B cell (primary cell): ENCODE results near the gene TTPAL.

ENCODE experiments used
- CTCF ChIP-seq: fragments of 200-600 bp; IDR thresholded peaks from one replicate; pipeline ENCODE4 v1.8.0; 2022; ENCODE audit warnings: antibody characterized with exemption, mild to moderate bottlenecking
- EZH2 ChIP-seq: IDR thresholded peaks from 2 replicates; pipeline ENCODE4 v1.6.1; 2012; ENCODE audit warnings: borderline replicate concordance, low read depth, mild to moderate bottlenecking, moderate library complexity, low read length; ENCODE audit not compliant: insufficient read depth, poor library complexity, severe bottlenecking

GRCh38 chr20:44427804-44428173 lies 47.9 kb upstream of the TTPAL start:
- no peak for TF ChIP-seq CTCF
- TF ChIP-seq EZH2: no peak
